Measurements from ENCODE around the gene MEIOC.

DNA sequence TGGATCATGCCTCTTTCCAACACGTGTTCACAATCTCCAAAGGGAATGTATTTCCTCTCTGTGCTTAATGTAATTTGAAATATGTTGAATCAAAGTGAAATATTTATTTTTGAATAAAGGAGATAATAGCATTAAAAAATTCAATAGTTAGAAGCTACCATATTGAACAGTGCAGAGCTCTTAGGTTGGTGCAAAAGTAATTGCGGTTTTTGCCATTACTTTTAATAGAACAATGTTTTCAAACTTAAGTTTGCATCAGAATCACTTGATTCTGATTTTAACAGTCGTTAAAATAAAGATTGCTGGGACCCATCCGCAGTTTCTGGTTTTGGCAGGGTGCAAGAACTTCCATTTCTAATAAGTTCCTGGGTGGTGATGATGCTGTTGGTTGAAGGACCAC, 10.0 kb upstream of the MEIOC start:
- TF ChIP-seq CEBPB (IDR thresholded peaks at IDR 0.05; ENCODE audit: low read depth, low read length) (no peak), POLR2AphosphoS5 (IDR thresholded peaks at IDR 0.05; ENCODE audit: low read depth, low read length) (no peak), ZNF274 (IDR thresholded peaks at IDR 0.05; ENCODE audit: borderline replicate concordance, extremely low read depth, low read length) (no peak)
- TF ChIP-seq, protein P1, sequence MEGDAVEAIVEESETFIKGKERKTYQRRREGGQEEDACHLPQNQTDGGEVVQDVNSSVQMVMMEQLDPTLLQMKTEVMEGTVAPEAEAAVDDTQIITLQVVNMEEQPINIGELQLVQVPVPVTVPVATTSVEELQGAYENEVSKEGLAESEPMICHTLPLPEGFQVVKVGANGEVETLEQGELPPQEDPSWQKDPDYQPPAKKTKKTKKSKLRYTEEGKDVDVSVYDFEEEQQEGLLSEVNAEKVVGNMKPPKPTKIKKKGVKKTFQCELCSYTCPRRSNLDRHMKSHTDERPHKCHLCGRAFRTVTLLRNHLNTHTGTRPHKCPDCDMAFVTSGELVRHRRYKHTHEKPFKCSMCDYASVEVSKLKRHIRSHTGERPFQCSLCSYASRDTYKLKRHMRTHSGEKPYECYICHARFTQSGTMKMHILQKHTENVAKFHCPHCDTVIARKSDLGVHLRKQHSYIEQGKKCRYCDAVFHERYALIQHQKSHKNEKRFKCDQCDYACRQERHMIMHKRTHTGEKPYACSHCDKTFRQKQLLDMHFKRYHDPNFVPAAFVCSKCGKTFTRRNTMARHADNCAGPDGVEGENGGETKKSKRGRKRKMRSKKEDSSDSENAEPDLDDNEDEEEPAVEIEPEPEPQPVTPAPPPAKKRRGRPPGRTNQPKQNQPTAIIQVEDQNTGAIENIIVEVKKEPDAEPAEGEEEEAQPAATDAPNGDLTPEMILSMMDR (IDR thresholded peaks at IDR 0.05; ENCODE audit: control extremely low read depth in 1 of 3, insufficient read depth in 1 of 3, low read depth in 1 of 3, low read length in 3 of 3) = no peak

All from H1 (cell line).